GM11168 (cell line): ENCODE data around the gene SLC25A6.
"Not testable (repeated sequence)": the region's sequence is repeated elsewhere in the genome, so short reads cannot be mapped to it uniquely, and the experiment has no call there.

Source experiments
- in situ Hi-C: fragments of 300-500 bp; cut with MboI; formaldehyde crosslinking; loops from one replicate; pipeline ENCODE4 v1.12.0; 2022; ENCODE audit warnings: low sequenced_read_pairs; ENCODE audit not compliant: unreplicated experiment

SLC25A6 gene

GRCh38 chrX:1358793-1359476 is 33.0 kb downstream of the SLC25A6 start:
- in situ Hi-C loops = no loop called here

GRCh38 chrX:1357993-1358392 is 33.9 kb downstream of the SLC25A6 start:
- in situ Hi-C loops = no loop called here

GRCh38 chrX:1355131-1356046 is 36.5 kb downstream of the SLC25A6 start:
- in situ Hi-C loops = no loop called here

GRCh38 chrX:1354036-1355019 is 37.6 kb downstream of the SLC25A6 start:
- in situ Hi-C loops = no loop called here

GRCh38 chrX:1351981-1352714 is 39.8 kb downstream of the SLC25A6 start:
- in situ Hi-C loops = no loop called here

- in situ Hi-C loops = not testable (repeated sequence)
Observed at GRCh38 chrX:1349606-1350005, 42.3 kb downstream of the SLC25A6 start.

GRCh38 chrX:1341545-1342184 is 50.2 kb downstream of the SLC25A6 start:
- in situ Hi-C loops = no loop called here

- in situ Hi-C loops = no loop called here
Observed at GRCh38 chrX:1336948-1337779, 54.7 kb downstream of the SLC25A6 start.

- in situ Hi-C loops = no loop called here
Observed at GRCh38 chrX:1336331-1336943, 55.5 kb downstream of the SLC25A6 start, which contains the start of gene IL3RA. IL3RA (plus strand) TSS chrX:1336785; CDS start chrX:1341766, 4,981 bp downstream.
